22Rv1 (cell line): ENCODE results near the gene ADAMTS16.

Experiments used
- ZFX ChIP-seq: fragments of 450-650 bp; IDR thresholded peaks from 2 replicates; pipeline ENCODE4 v1.6.1; 2017; ENCODE audit warnings: antibody characterized with exemption, borderline replicate concordance
- TF ChIP-seq, protein P1 (sequence below): fragments of 450-650 bp; IDR thresholded peaks from 2 replicates; pipeline ENCODE4 v1.5.1; 2017; ENCODE audit warnings: mild to moderate bottlenecking

GRCh38 chr5:5302201-5302600 is 162.1 kb downstream of the ADAMTS16 start:
- TF ChIP-seq, protein P1, sequence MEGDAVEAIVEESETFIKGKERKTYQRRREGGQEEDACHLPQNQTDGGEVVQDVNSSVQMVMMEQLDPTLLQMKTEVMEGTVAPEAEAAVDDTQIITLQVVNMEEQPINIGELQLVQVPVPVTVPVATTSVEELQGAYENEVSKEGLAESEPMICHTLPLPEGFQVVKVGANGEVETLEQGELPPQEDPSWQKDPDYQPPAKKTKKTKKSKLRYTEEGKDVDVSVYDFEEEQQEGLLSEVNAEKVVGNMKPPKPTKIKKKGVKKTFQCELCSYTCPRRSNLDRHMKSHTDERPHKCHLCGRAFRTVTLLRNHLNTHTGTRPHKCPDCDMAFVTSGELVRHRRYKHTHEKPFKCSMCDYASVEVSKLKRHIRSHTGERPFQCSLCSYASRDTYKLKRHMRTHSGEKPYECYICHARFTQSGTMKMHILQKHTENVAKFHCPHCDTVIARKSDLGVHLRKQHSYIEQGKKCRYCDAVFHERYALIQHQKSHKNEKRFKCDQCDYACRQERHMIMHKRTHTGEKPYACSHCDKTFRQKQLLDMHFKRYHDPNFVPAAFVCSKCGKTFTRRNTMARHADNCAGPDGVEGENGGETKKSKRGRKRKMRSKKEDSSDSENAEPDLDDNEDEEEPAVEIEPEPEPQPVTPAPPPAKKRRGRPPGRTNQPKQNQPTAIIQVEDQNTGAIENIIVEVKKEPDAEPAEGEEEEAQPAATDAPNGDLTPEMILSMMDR: no peak
- no peak for TF ChIP-seq ZFX
